Pancreas (tissue), 10 donors: Measurements from ENCODE around the gene ASTN1. TPM values are rescaled to one million over a fixed set of nuclear protein-coding genes. Genes with fewer than 3 reads are reported as not detected.

Experiments
- ATAC-seq, 4 donors: fragments of 200-7000 bp; cut with Tn5 transposase; one replicate each; pipeline versions ENCODE4 v1.8.0 to v1.9.1; 2020; ENCODE audit warnings: mild to moderate bottlenecking in 4 of 4, moderate library complexity in 4 of 4
- DNase-seq, 6 donors: peaks; one replicate each; pipeline ENCODE4 v3.0.0-alpha.2; 2020
- FAIRE-seq: peaks from 2 replicates; lab custom pipeline; 2012; peaks lifted over from hg19 to GRCh38; lab: Jason Lieb, UNC
- H3K27ac ChIP-seq, 4 donors: fragments of 200-600 bp; sonication (generic); 1 replicate in 3 of 4; 2 replicates in 1 of 4; pipeline versions ENCODE4 v1.5.0 to v1.8.0; 2020
- H3K27me3 ChIP-seq, 4 donors: fragments of 200-600 bp; one replicate each; pipeline ENCODE4 v1.8.0; 2021
- H3K36me3 ChIP-seq, 3 donors: fragments of 200-600 bp; sonication (generic) in 1 of 3; one replicate each; pipeline versions ENCODE4 v1.5.0 to v1.8.0; 2020 to 2021
- H3K4me1 ChIP-seq, 3 donors: fragments of 200-600 bp; one replicate each; pipeline ENCODE4 v1.8.0; 2021
- H3K4me3 ChIP-seq, 4 donors: fragments of 200-600 bp; sonication (generic) in 2 of 4; one replicate each; pipeline versions ENCODE4 v1.5.0 to v1.8.0; 2020 to 2021
- H3K9me3 ChIP-seq, 4 donors: fragments of 200-600 bp; one replicate each; pipeline ENCODE4 v1.8.0; 2021
- WGBS, 2 donors: extraction: QIAGEN DNeasy Blood & Tissue Kit; methylation state at CpG; one replicate each; pipeline ENCODE4 v1.1.7; 2013; 5-methylcytosine and 5-hydroxymethylcytosine counted together
- intact Hi-C, 3 donors: fragments of 100-400 bp; cut with DNase I; formaldehyde crosslinking; loops; one replicate each; pipeline versions ENCODE4 v1.11.1 to v1.14.2; 2022
- polyA plus RNA-seq, 2 donors: library from polyadenylated mRNA; stranded (reverse); fragments of 200-250 nt; gene quantifications; one replicate each; pipeline ENCODE4 v1.2.3, GENCODE V29; 2013
- total RNA-seq, 6 donors: library from RNA; stranded (reverse); fragmentation: NEBNext Ultra II Directional in 4 of 6; extraction: Animal tissue kit (Norgen Biotek cat#: 25700) in 4 of 6; gene quantifications; one replicate each; pipeline versions ENCODE4 v1.2.1 to v1.2.4, GENCODE V29; 2021 to 2023
- TF ChIP-seq, protein P1 (sequence below), 4 donors: fragments of 200-600 bp; sonication (generic) in 3 of 4; IDR thresholded peaks; one replicate each; pipeline versions ENCODE4 v1.5.0 to v1.8.0; 2021; ENCODE audit warnings: antibody characterized with exemption in 4 of 4
- donor health status: healthy with polysubstance abuse.
- donor health status: DM: no; HTN: no; CAD: no; lungs with moderate emphysema.
- donor health status: DM: no; HTN: no; CAD: no.
- donor health status: control.
- donor health status: control.
- donor health status: Bipolar disorder and iron deficiency.
- donor health status: DM: yes; HTN: yes; CAD: no.
- donor health status: DM: no; HTN: no; CAD: no.
- donor health status: DM: no; HTN: no; CAD: no.
- donor health status: DM: yes; HTN: yes; CAD: no.

Gene ASTN1
- total and polyA plus RNA-seq, 8 donors = 0.11 to 0.77 (median 0.32) TPM

DNA sequence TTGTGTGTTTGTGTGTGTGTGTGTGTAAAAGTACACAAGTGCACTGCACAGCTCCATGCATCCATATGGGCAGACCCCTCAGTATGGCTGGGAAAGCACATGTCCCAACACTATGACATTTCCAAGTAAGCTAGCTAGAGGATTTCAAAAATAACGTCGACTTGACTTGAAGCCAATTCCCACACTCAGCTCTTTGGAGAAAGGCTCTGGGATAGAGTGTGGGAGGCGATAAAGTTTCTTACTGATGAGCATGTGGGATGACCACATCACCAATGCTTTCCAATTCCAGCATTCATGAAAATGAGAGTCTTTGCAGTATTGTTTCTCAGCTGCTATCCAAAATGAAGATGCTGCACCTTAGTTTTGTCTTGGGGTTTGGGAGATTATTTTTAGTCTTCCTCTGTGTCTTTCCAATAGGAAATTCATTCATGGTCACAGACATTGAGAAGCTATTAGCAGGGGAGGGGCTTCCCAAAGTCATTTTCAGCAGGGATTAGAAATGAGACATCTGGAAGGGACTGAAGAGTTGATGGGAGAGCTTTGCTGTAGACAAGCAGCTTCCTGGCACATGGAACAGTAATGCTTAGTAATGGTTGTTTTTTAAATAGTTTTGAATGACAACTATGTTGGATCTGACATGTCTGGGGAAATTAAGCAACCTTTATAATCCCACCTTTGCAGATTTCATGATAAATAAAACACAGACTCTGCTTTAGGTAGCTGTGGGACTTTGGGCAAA lies 143.5 kb downstream of the ASTN1 start:
- DNase-seq (no peak), ATAC-seq (peak in 1 of 4 donors; percentile 35), FAIRE-seq (no peak)
- intact Hi-C loops = no loop called here
- no peaks in the 10 kb centered on the region for H3K9me3 ChIP-seq
- TF ChIP-seq, protein P1, sequence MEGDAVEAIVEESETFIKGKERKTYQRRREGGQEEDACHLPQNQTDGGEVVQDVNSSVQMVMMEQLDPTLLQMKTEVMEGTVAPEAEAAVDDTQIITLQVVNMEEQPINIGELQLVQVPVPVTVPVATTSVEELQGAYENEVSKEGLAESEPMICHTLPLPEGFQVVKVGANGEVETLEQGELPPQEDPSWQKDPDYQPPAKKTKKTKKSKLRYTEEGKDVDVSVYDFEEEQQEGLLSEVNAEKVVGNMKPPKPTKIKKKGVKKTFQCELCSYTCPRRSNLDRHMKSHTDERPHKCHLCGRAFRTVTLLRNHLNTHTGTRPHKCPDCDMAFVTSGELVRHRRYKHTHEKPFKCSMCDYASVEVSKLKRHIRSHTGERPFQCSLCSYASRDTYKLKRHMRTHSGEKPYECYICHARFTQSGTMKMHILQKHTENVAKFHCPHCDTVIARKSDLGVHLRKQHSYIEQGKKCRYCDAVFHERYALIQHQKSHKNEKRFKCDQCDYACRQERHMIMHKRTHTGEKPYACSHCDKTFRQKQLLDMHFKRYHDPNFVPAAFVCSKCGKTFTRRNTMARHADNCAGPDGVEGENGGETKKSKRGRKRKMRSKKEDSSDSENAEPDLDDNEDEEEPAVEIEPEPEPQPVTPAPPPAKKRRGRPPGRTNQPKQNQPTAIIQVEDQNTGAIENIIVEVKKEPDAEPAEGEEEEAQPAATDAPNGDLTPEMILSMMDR (IDR thresholded peaks at IDR 0.05) = no peak
- H3K4me1 ChIP-seq = no peaks in the 10 kb centered on the region
- H3K4me3 ChIP-seq = no peak overlapping the region
- WGBS, 2 donors = 61 to 85% methylated on average over 3 of the region's 3 CpGs
- no peak overlapping the region for H3K27ac ChIP-seq
- H3K27me3 ChIP-seq = no peaks in the 10 kb centered on the region
- H3K36me3 ChIP-seq = no peaks in the 10 kb centered on the region

DNA sequence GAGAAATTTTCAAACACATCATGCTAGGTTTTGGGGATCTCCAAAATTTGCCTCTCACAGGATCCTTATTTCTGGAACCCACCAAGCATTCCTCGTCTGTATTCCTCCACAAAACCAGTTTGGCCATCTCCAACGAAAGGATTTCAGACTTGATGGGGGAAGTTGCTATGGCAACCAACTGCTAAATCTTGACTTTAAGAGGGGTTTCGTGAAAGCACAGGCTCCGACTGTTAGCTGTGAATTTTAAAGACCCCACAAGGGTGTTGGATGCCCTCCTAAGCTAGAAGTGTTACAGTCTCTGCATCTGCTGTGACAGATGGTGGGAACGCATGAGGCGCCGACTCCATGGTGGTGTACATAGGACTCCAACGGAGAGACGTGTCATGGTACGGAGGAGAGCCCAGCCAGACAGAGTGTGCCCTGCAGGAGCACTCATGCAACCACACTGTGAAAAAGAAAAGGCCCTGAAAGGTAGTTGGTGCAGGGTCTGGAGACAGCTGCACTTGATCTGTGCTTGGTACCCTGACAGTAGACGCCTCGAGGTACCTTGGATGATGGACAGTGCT lies 147.1 kb downstream of the ASTN1 start:
- no peak for FAIRE-seq
- 75 to 83% methylated on average over 12 of the region's 12 CpGs for WGBS, 2 donors
- TF ChIP-seq, protein P1 (IDR thresholded peaks at IDR 0.05) = no peak
- intact Hi-C loops = no loop called here
- Histone ChIP-seq H3K27ac (no peak overlapping the region), H3K27me3 (no peaks in the 10 kb centered on the region), H3K4me1 (no peaks in the 10 kb centered on the region), H3K4me3 (no peak overlapping the region), H3K9me3 (no peaks in the 10 kb centered on the region), H3K36me3 (no peaks in the 10 kb centered on the region)
- no peak for DNase-seq
- ATAC-seq = no peak

DNA sequence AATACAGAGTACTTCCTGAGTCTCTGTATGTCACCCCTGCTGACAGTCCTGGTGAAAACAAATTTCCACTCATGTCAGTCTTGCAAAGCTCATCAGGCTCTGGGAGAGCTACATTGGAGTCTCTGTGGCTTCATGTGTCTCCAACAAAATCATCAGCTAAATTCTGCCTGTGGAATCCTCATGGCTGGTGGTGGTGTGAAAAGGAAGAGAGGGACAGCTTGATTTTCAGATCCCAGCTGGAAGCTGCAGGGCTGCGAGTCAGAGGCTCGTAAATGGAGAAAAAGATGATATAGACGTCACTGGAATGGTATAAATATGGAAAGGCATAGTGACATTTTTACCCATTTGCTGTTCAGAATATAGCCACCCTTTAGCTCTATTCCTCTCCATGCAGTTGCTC lies 150.2 kb downstream of the ASTN1 start:
- no peak for FAIRE-seq

DNA sequence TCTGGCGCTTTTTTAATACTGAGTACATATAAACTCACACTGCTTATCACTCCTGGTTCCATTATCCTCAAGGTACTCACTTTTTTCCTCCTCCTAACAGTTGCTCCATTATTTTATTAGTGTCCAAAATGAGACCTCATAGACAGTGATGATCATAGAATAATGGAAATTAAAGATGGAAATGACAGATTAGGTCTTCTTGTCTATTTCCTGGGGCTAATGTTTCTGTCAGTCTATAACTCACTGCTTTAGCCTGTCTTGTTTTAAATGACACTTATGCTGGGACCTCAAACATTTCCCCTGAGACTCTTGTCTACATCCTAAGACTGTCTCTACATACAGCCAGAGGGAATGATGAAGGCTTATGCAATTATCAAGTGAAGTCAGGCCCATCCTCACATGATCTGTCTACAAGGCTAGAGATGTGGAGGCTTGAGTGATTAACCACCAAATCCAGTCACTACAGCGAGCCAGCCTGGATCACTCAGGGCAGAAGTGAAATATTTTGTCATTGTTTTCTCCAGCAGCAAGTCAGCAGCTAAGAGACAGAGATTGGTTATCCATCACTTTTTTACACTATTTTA lies 152.1 kb downstream of the ASTN1 start:
- 77 to 85% methylated on average over 2 of the region's 2 CpGs for WGBS, 2 donors

More for the DNA sequence above, 150.2 kb downstream of the ASTN1 start:
- DNase-seq (no peak), ATAC-seq (no peak)
- no peaks in the 10 kb centered on the region for H3K27me3 ChIP-seq
- H3K36me3 ChIP-seq = no peaks in the 10 kb centered on the region
- no peaks in the 10 kb centered on the region for H3K9me3 ChIP-seq
- TF ChIP-seq, protein P1 (IDR thresholded peaks at IDR 0.05) = no peak
- H3K4me3 ChIP-seq = no peak overlapping the region
- 73 to 87% methylated on average over 3 of the region's 3 CpGs for WGBS, 2 donors
- H3K27ac ChIP-seq = no peak overlapping the region
- intact Hi-C loops = no loop called here
- H3K4me1 ChIP-seq = no peaks in the 10 kb centered on the region

More for the DNA sequence above, 152.1 kb downstream of the ASTN1 start:
- H3K36me3 ChIP-seq = no peaks in the 10 kb centered on the region
- no peak for DNase-seq
- H3K4me1 ChIP-seq = no peaks in the 10 kb centered on the region
- FAIRE-seq = no peak
- ATAC-seq = no peak
- H3K27me3 ChIP-seq = no peaks in the 10 kb centered on the region
- no peaks in the 10 kb centered on the region for H3K9me3 ChIP-seq
- no peak overlapping the region for H3K27ac ChIP-seq
- intact Hi-C loops = no loop called here
- H3K4me3 ChIP-seq = no peak overlapping the region
- TF ChIP-seq, protein P1 (IDR thresholded peaks at IDR 0.05) = no peak
